ENCODE data around the gene EXPH5.

Gene EXPH5

GRCh38 chr11:108558222-108558621 is 35.3 kb downstream of the EXPH5 start:
- DNase-seq (ENCODE audit: low read depth), result peak; percentile 60
- no peak overlapping the region for H3K4me3 ChIP-seq (ENCODE audit: low read depth, low read length)
- no peak for TF ChIP-seq CTCF (IDR thresholded peaks at IDR 0.05; ENCODE audit: insufficient read depth, low read depth, low read length, missing control alignments)

- no peak for DNase-seq (ENCODE audit: low read depth)
- no peak for TF ChIP-seq CTCF (IDR thresholded peaks at IDR 0.05; ENCODE audit: insufficient read depth, low read depth, low read length, missing control alignments)
These were observed 37.5 kb downstream of the EXPH5 start for GRCh38 chr11:108556019-108556418.

GRCh38 chr11:108551651-108552462 is 41.7 kb downstream of the EXPH5 start:
- no peak for DNase-seq (ENCODE audit: low read depth)
- H3K4me3 ChIP-seq (ENCODE audit: low read depth, low read length), result no peak overlapping the region
- TF ChIP-seq CTCF (IDR thresholded peaks at IDR 0.05; ENCODE audit: insufficient read depth, low read depth, low read length, missing control alignments), result no peak

More at GRCh38 chr11:108556019-108556418, 37.5 kb downstream of the EXPH5 start:
- no peak overlapping the region for H3K4me3 ChIP-seq (ENCODE audit: low read depth, low read length)

- no peak for TF ChIP-seq CTCF (IDR thresholded peaks at IDR 0.05; ENCODE audit: insufficient read depth, low read depth, low read length, missing control alignments)
- no peak for DNase-seq (ENCODE audit: low read depth)
- no peak overlapping the region for H3K4me3 ChIP-seq (ENCODE audit: low read depth, low read length)
These were observed 44.2 kb downstream of the EXPH5 start for GRCh38 chr11:108549319-108549885.

GRCh38 chr11:108545909-108546501 is 47.6 kb downstream of the EXPH5 start:
- H3K4me3 ChIP-seq (ENCODE audit: low read depth, low read length), result no peak overlapping the region
- no peak for TF ChIP-seq CTCF (IDR thresholded peaks at IDR 0.05; ENCODE audit: insufficient read depth, low read depth, low read length, missing control alignments)
- no peak for DNase-seq (ENCODE audit: low read depth)

- no peak for TF ChIP-seq CTCF (IDR thresholded peaks at IDR 0.05; ENCODE audit: insufficient read depth, low read depth, low read length, missing control alignments)
- no peak for DNase-seq (ENCODE audit: low read depth)
- no peak overlapping the region for H3K4me3 ChIP-seq (ENCODE audit: low read depth, low read length)
These were observed 50.1 kb downstream of the EXPH5 start for GRCh38 chr11:108543316-108543964.

Data from GM12865 (cell line).